Stomach (tissue), 9 donors: ENCODE data around the gene HLA-DPA1. TPM values are rescaled to one million over a fixed set of nuclear protein-coding genes. Genes with fewer than 3 reads are reported as not detected.

Source experiments
- DNase-seq, 2 donors: peaks; one replicate each; pipeline versions ENCODE4 v3.0.0 to v3.0.0-alpha.2; 2013 to 2019
- H3K27ac ChIP-seq, 5 donors: fragments of 200-600 bp in 4 of 5; sonication (generic) in 4 of 5; one replicate each; pipeline ENCODE4 v1.5.1; 2013 to 2019; ENCODE audit warnings: mild to moderate bottlenecking in 1 of 5, moderate library complexity in 1 of 5
- H3K27me3 ChIP-seq, 3 donors: fragments of 200-600 bp; sonication (generic); one replicate each; pipeline ENCODE4 v1.5.1; 2017 to 2019; ENCODE audit warnings: mixed run types in 1 of 3
- H3K36me3 ChIP-seq, 4 donors: fragments of 200-600 bp; sonication (generic); 1 replicate in 3 of 4; 2 replicates in 1 of 4; pipeline ENCODE4 v1.5.1; 2016 to 2019
- H3K4me1 ChIP-seq, 4 donors: fragments of 200-600 bp; sonication (generic); one replicate each; pipeline ENCODE4 v1.5.1; 2016 to 2019
- H3K4me3 ChIP-seq, 4 donors: fragments of 200-600 bp; sonication (generic) in 3 of 4; one replicate each; pipeline ENCODE4 v1.5.1; 2016 to 2019; ENCODE audit warnings: mild to moderate bottlenecking in 1 of 4
- H3K9me3 ChIP-seq, 4 donors: fragments of 200-600 bp; sonication (generic); one replicate each; pipeline ENCODE4 v1.5.1; 2016 to 2019
- CTCF ChIP-seq, 7 experiments: fragments of 450-650 bp in 4 of 7; fragments of 200-600 bp in 3 of 7; sonication (generic) in 3 of 7; IDR thresholded peaks; one replicate each; pipeline ENCODE4 v1.5.1; 2016 to 2019; ENCODE audit warnings: antibody characterized with exemption in 7 of 7, control low read depth in 2 of 7, mild to moderate bottlenecking in 1 of 7
- EP300 ChIP-seq: sonication (generic); formaldehyde crosslinking; IDR thresholded peaks from one replicate; pipeline ENCODE4 v1.6.1; 2017; ENCODE audit warnings: antibody characterized with exemption
- POLR2A ChIP-seq, 4 donors: fragments of 450-650 bp; IDR thresholded peaks; one replicate each; pipeline ENCODE4 v1.6.1; 2016; ENCODE audit warnings: antibody characterized with exemption in 4 of 4, control low read depth in 2 of 4, mild to moderate bottlenecking in 1 of 4, moderate library complexity in 1 of 4
- POLR2AphosphoS5 ChIP-seq, 3 donors: sonication (generic); formaldehyde crosslinking; IDR thresholded peaks; one replicate each; pipeline ENCODE4 v1.6.1; 2016; ENCODE audit warnings: antibody characterized with exemption in 3 of 3
- WGBS, 5 donors: extraction: QIAGEN DNeasy Blood & Tissue Kit in 3 of 5; methylation state at CpG; one replicate each; pipeline versions ENCODE4 v1.1.5 to v1.1.7; 2013 to 2018; 5-methylcytosine and 5-hydroxymethylcytosine counted together
- intact Hi-C: fragments of 100-400 bp; cut with DNase I; formaldehyde crosslinking; loops from one replicate; pipeline ENCODE4 v1.15.1; 2023; ENCODE audit warnings: low total_unique reads
- polyA plus RNA-seq, 3 donors: library from polyadenylated mRNA; stranded (reverse); fragments of 200-250 nt; gene quantifications; one replicate each; pipeline ENCODE4 v1.2.3, GENCODE V29; 2013
- total RNA-seq, 5 donors: library from RNA; depleted of rRNA; stranded (reverse); fragments of >200 nt; gene quantifications; one replicate each; pipeline versions ENCODE4 v1.1.0 to v1.2.3, GENCODE V29; 2014 to 2016
- donor health status: healthy with polysubstance abuse.
- donor health status: Bipolar disorder and iron deficiency.
- donor health status: healthy.

HLA-DPA1 gene
- total and polyA plus RNA-seq, 8 donors: 0.29 to 171 (median 31.0) TPM

- Histone ChIP-seq H3K4me1 (peaks cover 0 to 10% (median 6%) of the 10 kb centered on the region in 4 donors), H3K4me3 (no peak overlapping the region), H3K36me3 (no peaks in the 10 kb centered on the region), H3K27ac (peak overlapping the region in 2 of 5 donors; percentile 54 to 62), H3K27me3 (peaks cover 0 to 9% (median 0%) of the 10 kb centered on the region in 3 donors), H3K9me3 (no peaks in the 10 kb centered on the region)
- TF ChIP-seq POLR2A (IDR thresholded peaks at IDR 0.05): no peak
- TF ChIP-seq CTCF (IDR thresholded peaks at IDR 0.05): no peak
- TF ChIP-seq EP300: no peak
- TF ChIP-seq POLR2AphosphoS5 (IDR thresholded peaks at IDR 0.05): no peak
- DNase-seq: no peak
- intact Hi-C loops: no loop called here
These were observed 20.8 kb downstream of the HLA-DPA1 start for GRCh38 chr6:33052627-33053026.

DNA sequence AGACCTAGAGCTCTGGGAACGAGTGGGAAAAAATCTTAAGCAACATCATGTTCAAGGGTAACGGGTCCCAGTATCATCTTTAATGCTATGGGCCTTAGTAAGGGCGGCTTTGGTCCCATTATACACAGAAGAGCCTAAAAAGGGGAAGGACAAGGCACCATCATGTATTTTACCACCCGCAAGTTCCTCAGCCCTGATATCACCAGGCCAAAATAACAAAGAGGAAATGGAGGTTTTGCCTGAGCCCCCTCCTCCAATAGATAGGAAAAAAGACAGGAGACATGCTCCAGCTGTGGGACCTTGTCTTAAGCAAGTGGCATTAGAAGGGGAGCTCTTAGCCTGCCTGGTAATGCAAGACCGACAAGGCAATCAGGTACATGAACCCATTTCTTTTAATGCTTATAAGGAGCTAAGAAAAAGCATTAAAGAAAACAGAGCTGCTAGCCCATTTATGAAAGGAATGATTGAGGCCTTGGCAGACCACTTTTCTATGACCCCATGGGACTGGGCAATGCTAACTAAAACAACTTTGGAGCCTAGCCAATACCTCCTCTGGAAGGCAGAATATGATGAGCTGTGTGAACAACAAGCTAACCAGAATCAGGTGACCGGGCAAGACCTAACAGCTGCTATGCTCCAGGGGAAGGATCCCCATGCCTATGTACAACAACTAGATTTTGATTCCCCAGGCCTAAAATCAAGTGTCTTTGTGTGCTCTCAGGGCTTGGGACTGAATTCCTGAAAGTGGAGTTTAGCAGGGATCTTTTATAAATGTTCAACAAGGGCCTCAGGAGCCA lies 23.2 kb downstream of the HLA-DPA1 start:
- DNase-seq: no peak
- no peak for TF ChIP-seq POLR2AphosphoS5 (IDR thresholded peaks at IDR 0.05)
- no peak for TF ChIP-seq POLR2A (IDR thresholded peaks at IDR 0.05)
- no peak for TF ChIP-seq EP300
- TF ChIP-seq CTCF (IDR thresholded peaks at IDR 0.05): no peak
- H3K4me3 ChIP-seq: no peak overlapping the region
- intact Hi-C loops: no loop called here
- 67 to 86% (median 75%) methylated on average over 5 to 6 of the region's 6 CpGs for WGBS, 5 donors
- H3K4me1 ChIP-seq: peaks cover 0 to 10% (median 6%) of the 10 kb centered on the region in 4 donors
- H3K9me3 ChIP-seq: no peaks in the 10 kb centered on the region
- peaks cover 0 to 14% (median 0%) of the 10 kb centered on the region in 3 donors for H3K27me3 ChIP-seq
- H3K36me3 ChIP-seq: no peaks in the 10 kb centered on the region
- H3K27ac ChIP-seq: no peak overlapping the region

DNA sequence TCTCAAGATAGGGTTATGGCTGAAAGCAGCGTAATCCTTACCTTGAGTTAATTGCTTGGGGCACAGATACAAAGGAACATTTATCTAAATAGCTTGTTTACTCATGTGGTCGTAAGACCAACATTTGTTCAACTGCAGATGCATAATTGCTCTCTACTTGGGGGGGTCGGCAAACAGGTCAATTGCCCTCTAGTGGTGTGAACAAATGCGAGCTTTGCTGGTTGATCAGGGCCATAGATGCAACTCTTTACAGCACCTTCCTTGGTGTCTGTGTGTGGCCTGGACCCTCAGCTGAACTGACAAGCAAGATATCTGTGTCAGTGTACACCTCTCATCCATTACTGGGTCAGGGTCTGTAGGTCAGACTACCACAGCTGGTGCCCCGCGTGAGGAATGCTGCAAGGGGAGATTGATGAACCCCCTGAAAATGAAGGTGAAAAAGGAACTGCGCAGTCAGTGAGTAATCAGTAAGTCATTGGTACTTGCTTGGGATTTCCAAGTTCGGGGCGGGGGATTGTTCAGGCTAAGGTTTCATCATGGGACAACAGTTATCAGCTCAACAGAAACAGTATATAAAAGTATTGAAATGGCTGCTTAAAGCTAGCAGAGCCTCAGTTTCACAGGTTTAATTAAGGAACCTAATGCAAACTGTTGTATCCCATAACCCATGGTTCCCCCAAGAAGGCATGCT lies 24.0 kb downstream of the HLA-DPA1 start:
- Histone ChIP-seq H3K9me3 (no peaks in the 10 kb centered on the region), H3K4me1 (peaks cover 0 to 10% (median 6%) of the 10 kb centered on the region in 4 donors), H3K27me3 (peaks cover 0 to 14% (median 0%) of the 10 kb centered on the region in 3 donors), H3K4me3 (no peak overlapping the region), H3K36me3 (no peaks in the 10 kb centered on the region), H3K27ac (no peak overlapping the region)
- WGBS, 5 donors: 59 to 67% (median 63%) methylated on average over 9 of the region's 9 CpGs
- intact Hi-C loops: no loop called here
- no peak for TF ChIP-seq EP300
- no peak for TF ChIP-seq CTCF (IDR thresholded peaks at IDR 0.05)
- no peak for TF ChIP-seq POLR2A (IDR thresholded peaks at IDR 0.05)
- no peak for TF ChIP-seq POLR2AphosphoS5 (IDR thresholded peaks at IDR 0.05)
- DNase-seq: no peak

GRCh38 chr6:33040157-33040556 lies 33.3 kb downstream of the HLA-DPA1 start:
- Histone ChIP-seq H3K27me3 (peaks cover 0 to 3% (median 0%) of the 10 kb centered on the region in 3 donors), H3K4me1 (no peaks in the 10 kb centered on the region), H3K4me3 (no peak overlapping the region), H3K27ac (no peak overlapping the region), H3K9me3 (peaks cover 0 to 5% (median under 1%) of the 10 kb centered on the region in 4 donors), H3K36me3 (no peaks in the 10 kb centered on the region)
- TF ChIP-seq EP300 (no peak), CTCF (IDR thresholded peaks at IDR 0.05) (no peak), POLR2AphosphoS5 (IDR thresholded peaks at IDR 0.05) (no peak), POLR2A (IDR thresholded peaks at IDR 0.05) (no peak)
- DNase-seq: no peak
- 79 to 95% (median 87%) methylated on average over 2 of the region's 2 CpGs for whole genome bisulfite sequencing, 5 donors
- intact Hi-C loops: no loop called here
